Liver (tissue), 9 donors: ENCODE measurements around the gene LRRC74B. TPM values are rescaled to one million over a fixed set of nuclear protein-coding genes. Genes with fewer than 3 reads are reported as not detected.

ENCODE experiments used
- DNase-seq: peaks from one replicate; pipeline ENCODE4 v3.0.0-alpha.2; 2017; ENCODE audit warnings: low spot score
- H3K27ac ChIP-seq, 2 donors: one replicate each; pipeline ENCODE4 v1.7.0; 2013; ENCODE audit warnings: inconsistent platforms in 2 of 2, low read length in 2 of 2, control low read depth in 1 of 2, low read depth in 1 of 2, mild to moderate bottlenecking in 1 of 2
- H3K27me3 ChIP-seq, 4 donors: one replicate each; pipeline versions ENCODE4 v1.6.1 to v1.7.0; 2013; ENCODE audit warnings: low read length in 3 of 4, inconsistent platforms in 1 of 4, mild to moderate bottlenecking in 1 of 4, moderate library complexity in 1 of 4; ENCODE audit not compliant: control insufficient read depth in 4 of 4, insufficient read depth in 4 of 4
- H3K36me3 ChIP-seq, 4 donors: one replicate each; pipeline versions ENCODE4 v1.6.1 to v1.7.0; 2013; ENCODE audit warnings: low read length in 3 of 4, mild to moderate bottlenecking in 3 of 4, low read depth in 1 of 4, moderate library complexity in 1 of 4; ENCODE audit not compliant: control insufficient read depth in 4 of 4, insufficient read depth in 3 of 4
- H3K4me1 ChIP-seq, 4 donors: one replicate each; pipeline versions ENCODE4 v1.6.1 to v1.7.0; 2013; ENCODE audit warnings: low read length in 3 of 4, mild to moderate bottlenecking in 3 of 4, moderate library complexity in 1 of 4; ENCODE audit not compliant: control insufficient read depth in 4 of 4, insufficient read depth in 4 of 4
- H3K4me3 ChIP-seq, 3 donors: one replicate each; pipeline versions ENCODE4 v1.6.1 to v1.7.0; 2013; ENCODE audit warnings: low read length in 3 of 3, control low read depth in 1 of 3, low read depth in 1 of 3, mild to moderate bottlenecking in 1 of 3
- H3K9ac ChIP-seq, 2 donors: one replicate each; pipeline ENCODE4 v1.7.0; 2013; ENCODE audit warnings: low read length in 2 of 2, mild to moderate bottlenecking in 2 of 2, moderate library complexity in 2 of 2, control low read depth in 1 of 2, low read depth in 1 of 2
- H3K9me3 ChIP-seq, 4 donors: one replicate each; pipeline versions ENCODE4 v1.6.1 to v1.7.0; 2013; ENCODE audit warnings: low read length in 3 of 4; ENCODE audit not compliant: control insufficient read depth in 4 of 4
- EGR1 ChIP-seq, 2 donors: IDR thresholded peaks; 2 replicates each; pipeline ENCODE4 v1.6.1; 2016 to 2018; ENCODE audit warnings: antibody characterized with exemption in 2 of 2, low read depth in 2 of 2
- FOXA1 ChIP-seq: IDR thresholded peaks from 2 replicates; pipeline ENCODE4 v1.6.1; 2016; ENCODE audit warnings: antibody characterized with exemption
- FOXA2 ChIP-seq: IDR thresholded peaks from 2 replicates; pipeline ENCODE4 v1.6.1; 2016; ENCODE audit warnings: antibody characterized with exemption
- GABPA ChIP-seq, 2 donors: IDR thresholded peaks in 1 of 2; conservative IDR thresholded peaks in 1 of 2; 2 replicates each; pipeline ENCODE4 v1.6.1; 2016; ENCODE audit warnings: antibody characterized with exemption in 2 of 2, mild to moderate bottlenecking in 1 of 2, moderate library complexity in 1 of 2
- HNF4A ChIP-seq, 2 donors: conservative IDR thresholded peaks; 2 replicates each; pipeline ENCODE4 v1.6.1; 2016; ENCODE audit warnings: antibody characterized with exemption in 2 of 2, mild to moderate bottlenecking in 2 of 2
- HNF4G ChIP-seq: IDR thresholded peaks from 2 replicates; pipeline ENCODE4 v1.6.1; 2016; ENCODE audit warnings: antibody characterized with exemption
- JUND ChIP-seq, 2 donors: IDR thresholded peaks; 2 replicates each; pipeline ENCODE4 v1.6.1; 2016; ENCODE audit warnings: antibody characterized with exemption in 2 of 2
- MAX ChIP-seq: IDR thresholded peaks from 2 replicates; pipeline ENCODE4 v1.6.1; 2016; ENCODE audit warnings: antibody characterized with exemption
- NR2F2 ChIP-seq: IDR thresholded peaks from 2 replicates; pipeline ENCODE4 v1.6.1; 2016; ENCODE audit warnings: antibody characterized with exemption
- RAD21 ChIP-seq, 2 donors: IDR thresholded peaks; 2 replicates each; pipeline ENCODE4 v1.6.1; 2016; ENCODE audit warnings: antibody characterized with exemption in 2 of 2, mild to moderate bottlenecking in 2 of 2
- RXRA ChIP-seq, 2 donors: IDR thresholded peaks; 2 replicates each; pipeline ENCODE4 v1.6.1; 2017 to 2018; ENCODE audit warnings: antibody characterized with exemption in 2 of 2, mild to moderate bottlenecking in 1 of 2
- SP1 ChIP-seq: IDR thresholded peaks from 2 replicates; pipeline ENCODE4 v1.6.1; 2018; ENCODE audit warnings: antibody characterized with exemption, mild to moderate bottlenecking
- TAF1 ChIP-seq: conservative IDR thresholded peaks from 2 replicates; pipeline ENCODE4 v1.6.1; 2016; ENCODE audit warnings: antibody characterized with exemption, mild to moderate bottlenecking
- YY1 ChIP-seq: IDR thresholded peaks from 2 replicates; pipeline ENCODE4 v1.6.1; 2016; ENCODE audit warnings: antibody characterized with exemption, mild to moderate bottlenecking
- WGBS: extraction: QIAGEN DNeasy Blood & Tissue Kit; methylation state at CpG from one replicate; pipeline ENCODE4 v1.1.7; 2013; 5-methylcytosine and 5-hydroxymethylcytosine counted together
- polyA plus RNA-seq, 2 donors: library from polyadenylated mRNA; stranded (reverse) in 1 of 2; unstranded in 1 of 2; fragments of 200-250 nt in 1 of 2; fragments of >200 nt in 1 of 2; fragmentation: Nextera tagmentation in 1 of 2; extraction: Ambion mirVana in 1 of 2; gene quantifications; one replicate each; pipeline versions ENCODE4 v1.2.1 to v1.2.3, GENCODE V29; 2013 to 2015
- total RNA-seq, 2 donors: library from RNA; depleted of rRNA; stranded (reverse); fragments of >200 nt; gene quantifications; one replicate each; pipeline ENCODE4 v1.2.3, GENCODE V29; 2014
- TF ChIP-seq, protein P1 (sequence below): IDR thresholded peaks from 2 replicates; pipeline ENCODE4 v1.6.1; 2016; ENCODE audit warnings: antibody characterized with exemption
- TF ChIP-seq, protein P2 (sequence below): IDR thresholded peaks from 2 replicates; pipeline ENCODE4 v1.6.1; 2016; ENCODE audit warnings: antibody characterized with exemption
- TF ChIP-seq, protein P3 (sequence below): fragments of 150-350 bp; IDR thresholded peaks from 2 replicates; pipeline ENCODE4 v1.5.1; 2017; ENCODE audit warnings: improper control_type of control experiment, low read depth, low read length; ENCODE audit not compliant: missing input control
- donor health status: healthy.
- donor health status: healthy.
- donor health status: healthy.
- donor health status: healthy.
- donor health status: healthy.

The LRRC74B gene
- total and polyA plus RNA-seq, 4 donors = not detected

DNA sequence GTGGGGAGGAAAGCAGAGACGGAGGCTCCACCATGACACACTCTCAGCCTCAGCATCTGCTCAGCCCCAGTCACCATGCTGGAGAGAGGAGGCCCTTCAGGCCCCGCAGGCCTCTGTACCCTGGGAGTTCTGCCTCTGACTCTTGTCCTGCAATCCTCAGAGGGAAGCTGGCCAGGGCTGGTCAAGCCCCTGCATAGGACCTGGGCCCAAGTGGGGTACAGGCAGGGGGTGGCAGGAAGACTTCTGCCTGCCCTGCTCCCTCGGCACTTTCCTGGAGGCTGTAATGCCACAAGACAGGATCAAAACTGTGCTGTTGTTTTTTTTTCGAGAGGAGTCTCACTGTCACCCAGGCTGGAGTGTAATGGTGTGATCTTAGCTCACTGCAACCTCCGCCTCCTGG, 33.7 kb downstream of the LRRC74B start:
- TF ChIP-seq TAF1 = no peak
- TF ChIP-seq FOXA2 = no peak
- no peak for TF ChIP-seq JUND (IDR thresholded peaks at IDR 0.05)
- TF ChIP-seq FOXA1 = no peak
- TF ChIP-seq, protein P1, sequence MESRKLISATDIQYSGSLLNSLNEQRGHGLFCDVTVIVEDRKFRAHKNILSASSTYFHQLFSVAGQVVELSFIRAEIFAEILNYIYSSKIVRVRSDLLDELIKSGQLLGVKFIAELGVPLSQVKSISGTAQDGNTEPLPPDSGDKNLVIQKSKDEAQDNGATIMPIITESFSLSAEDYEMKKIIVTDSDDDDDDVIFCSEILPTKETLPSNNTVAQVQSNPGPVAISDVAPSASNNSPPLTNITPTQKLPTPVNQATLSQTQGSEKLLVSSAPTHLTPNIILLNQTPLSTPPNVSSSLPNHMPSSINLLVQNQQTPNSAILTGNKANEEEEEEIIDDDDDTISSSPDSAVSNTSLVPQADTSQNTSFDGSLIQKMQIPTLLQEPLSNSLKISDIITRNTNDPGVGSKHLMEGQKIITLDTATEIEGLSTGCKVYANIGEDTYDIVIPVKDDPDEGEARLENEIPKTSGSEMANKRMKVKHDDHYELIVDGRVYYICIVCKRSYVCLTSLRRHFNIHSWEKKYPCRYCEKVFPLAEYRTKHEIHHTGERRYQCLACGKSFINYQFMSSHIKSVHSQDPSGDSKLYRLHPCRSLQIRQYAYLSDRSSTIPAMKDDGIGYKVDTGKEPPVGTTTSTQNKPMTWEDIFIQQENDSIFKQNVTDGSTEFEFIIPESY = no peak
- TF ChIP-seq YY1 = no peak
- no peak for TF ChIP-seq SP1
- no peaks in the 10 kb centered on the region for H3K36me3 ChIP-seq
- no peaks in the 10 kb centered on the region for H3K4me1 ChIP-seq
- DNase-seq = no peak
- no peaks in the 10 kb centered on the region for H3K9me3 ChIP-seq
- H3K27ac ChIP-seq = no peak overlapping the region
- no peak overlapping the region for H3K4me3 ChIP-seq
- WGBS = 91% methylated on average over 5 of the region's 5 CpGs
- no peaks in the 10 kb centered on the region for H3K27me3 ChIP-seq
- no peak overlapping the region for H3K9ac ChIP-seq

- H3K27me3 ChIP-seq = no peaks in the 10 kb centered on the region
- no peak for DNase-seq
- no peaks in the 10 kb centered on the region for H3K36me3 ChIP-seq
- no peak overlapping the region for H3K4me3 ChIP-seq
- no peak overlapping the region for H3K27ac ChIP-seq
- TF ChIP-seq FOXA1 = no peak
- TF ChIP-seq TAF1 = no peak
- TF ChIP-seq, protein P2, sequence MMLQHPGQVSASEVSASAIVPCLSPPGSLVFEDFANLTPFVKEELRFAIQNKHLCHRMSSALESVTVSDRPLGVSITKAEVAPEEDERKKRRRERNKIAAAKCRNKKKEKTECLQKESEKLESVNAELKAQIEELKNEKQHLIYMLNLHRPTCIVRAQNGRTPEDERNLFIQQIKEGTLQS = no peak
- TF ChIP-seq RAD21 (IDR thresholded peaks at IDR 0.05) = no peak
- no peak for TF ChIP-seq HNF4A (conservative IDR thresholded peaks at IDR 0.05)
- no peak for TF ChIP-seq SP1
- no peak for TF ChIP-seq JUND (IDR thresholded peaks at IDR 0.05)
- TF ChIP-seq, protein P3, sequence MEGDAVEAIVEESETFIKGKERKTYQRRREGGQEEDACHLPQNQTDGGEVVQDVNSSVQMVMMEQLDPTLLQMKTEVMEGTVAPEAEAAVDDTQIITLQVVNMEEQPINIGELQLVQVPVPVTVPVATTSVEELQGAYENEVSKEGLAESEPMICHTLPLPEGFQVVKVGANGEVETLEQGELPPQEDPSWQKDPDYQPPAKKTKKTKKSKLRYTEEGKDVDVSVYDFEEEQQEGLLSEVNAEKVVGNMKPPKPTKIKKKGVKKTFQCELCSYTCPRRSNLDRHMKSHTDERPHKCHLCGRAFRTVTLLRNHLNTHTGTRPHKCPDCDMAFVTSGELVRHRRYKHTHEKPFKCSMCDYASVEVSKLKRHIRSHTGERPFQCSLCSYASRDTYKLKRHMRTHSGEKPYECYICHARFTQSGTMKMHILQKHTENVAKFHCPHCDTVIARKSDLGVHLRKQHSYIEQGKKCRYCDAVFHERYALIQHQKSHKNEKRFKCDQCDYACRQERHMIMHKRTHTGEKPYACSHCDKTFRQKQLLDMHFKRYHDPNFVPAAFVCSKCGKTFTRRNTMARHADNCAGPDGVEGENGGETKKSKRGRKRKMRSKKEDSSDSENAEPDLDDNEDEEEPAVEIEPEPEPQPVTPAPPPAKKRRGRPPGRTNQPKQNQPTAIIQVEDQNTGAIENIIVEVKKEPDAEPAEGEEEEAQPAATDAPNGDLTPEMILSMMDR = no peak
- TF ChIP-seq EGR1 (IDR thresholded peaks at IDR 0.05; ENCODE audit: low read depth in 2 of 2) = no peak
- 91% methylated on average over 31 of the region's 31 CpGs for WGBS
- H3K9me3 ChIP-seq = no peaks in the 10 kb centered on the region
- no peak overlapping the region for H3K9ac ChIP-seq
- H3K4me1 ChIP-seq = no peaks in the 10 kb centered on the region
Observed at GRCh38 chr22:21080435-21081137, 34.8 kb downstream of the LRRC74B start.

DNA sequence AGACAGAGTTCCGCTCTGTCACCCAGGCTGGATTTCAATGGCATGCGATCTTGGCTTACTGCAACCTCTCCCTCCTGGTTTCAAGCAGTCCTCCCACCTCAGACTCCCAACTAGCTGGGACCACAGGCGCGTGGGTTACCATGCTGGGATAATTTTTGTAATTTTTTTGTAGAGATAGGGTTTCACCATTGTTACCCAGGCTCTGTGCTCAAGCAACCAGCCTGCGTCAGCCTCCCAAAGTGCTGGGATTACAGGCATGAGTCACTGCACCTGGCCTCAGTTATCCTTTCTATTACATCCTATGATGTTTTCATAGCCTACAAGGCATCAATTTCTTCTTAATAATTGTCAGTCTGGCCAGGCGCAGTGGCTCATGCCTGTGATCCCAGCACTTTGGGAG, 36.5 kb downstream of the LRRC74B start:
- Histone ChIP-seq H3K4me1 (no peaks in the 10 kb centered on the region), H3K9ac (no peak overlapping the region), H3K27me3 (no peaks in the 10 kb centered on the region), H3K4me3 (no peak overlapping the region), H3K27ac (no peak overlapping the region), H3K9me3 (no peaks in the 10 kb centered on the region), H3K36me3 (no peaks in the 10 kb centered on the region)
- WGBS = 91% methylated on average over 6 of the region's 6 CpGs
- no peak for DNase-seq
- TF ChIP-seq SP1 (no peak), RAD21 (IDR thresholded peaks at IDR 0.05) (no peak), TAF1 (no peak), YY1 (no peak), NR2F2 (no peak), HNF4G (no peak), GABPA (IDR thresholded peaks at IDR 0.05 in 1 of 2, conservative IDR thresholded peaks at IDR 0.05 in 1 of 2) (no peak), HNF4A (conservative IDR thresholded peaks at IDR 0.05) (no peak), MAX (no peak), FOXA2 (no peak), EGR1 (IDR thresholded peaks at IDR 0.05; ENCODE audit: low read depth in 2 of 2) (no peak), FOXA1 (no peak), JUND (IDR thresholded peaks at IDR 0.05) (no peak), RXRA (IDR thresholded peaks at IDR 0.05) (no peak)
- TF ChIP-seq, protein P1 = no peak
- TF ChIP-seq, protein P2 = no peak
